GM23338 (cell line): Measurements from ENCODE around the gene LRRC57. TPM values are rescaled to one million over a fixed set of nuclear protein-coding genes. Genes with fewer than 3 reads are reported as not detected.

ENCODE experiments used
- ATAC-seq: fragments of 200-7000 bp; cut with Tn5 transposase; 3 replicates; pipeline ENCODE4 v1.9.1; 2020
- DNase-seq: peaks from one replicate; pipeline ENCODE4 v3.0.0-alpha.2; 2015; ENCODE audit warnings: low spot score
- H2AFZ ChIP-seq: fragments of 200-600 bp; sonication (generic); 2 replicates; pipeline ENCODE4 v1.8.0; 2016; ENCODE audit warnings: antibody characterized with exemption, mild to moderate bottlenecking, moderate library complexity
- H3F3A ChIP-seq: fragments of 200-600 bp; sonication (generic); replicated peaks from 2 replicates; pipeline ENCODE4 v1.8.0; 2017; ENCODE audit warnings: antibody characterized with exemption, mixed run types, low read depth
- H3K27ac ChIP-seq: fragments of 200-600 bp; sonication (generic); 2 replicates; pipeline ENCODE4 v1.6.1; 2016; ENCODE audit warnings: low read depth
- H3K27me3 ChIP-seq: fragments of 200-600 bp; sonication (generic); 2 replicates; pipeline ENCODE4 v1.8.0; 2016; ENCODE audit warnings: mild to moderate bottlenecking, mixed run types, moderate library complexity; ENCODE audit not compliant: insufficient read depth
- H3K36me3 ChIP-seq: fragments of 200-600 bp; sonication (generic); 2 replicates; pipeline ENCODE4 v1.8.0; 2016; ENCODE audit warnings: mild to moderate bottlenecking; ENCODE audit not compliant: insufficient read depth
- H3K4me1 ChIP-seq: fragments of 200-600 bp; sonication (generic); 2 replicates; pipeline ENCODE4 v1.8.0; 2016; ENCODE audit warnings: mild to moderate bottlenecking, moderate library complexity; ENCODE audit not compliant: insufficient read depth
- H3K4me2 ChIP-seq: fragments of 200-600 bp; sonication (generic); 2 replicates; pipeline ENCODE4 v1.7.1; 2017; ENCODE audit warnings: mixed run types
- H3K4me3 ChIP-seq: fragments of 200-600 bp; sonication (generic); 2 replicates; pipeline ENCODE4 v1.6.1; 2016; ENCODE audit warnings: mixed run types
- H3K79me2 ChIP-seq: fragments of 200-600 bp; sonication (generic); replicated peaks from 2 replicates; pipeline ENCODE4 v1.8.0; 2017; ENCODE audit warnings: mild to moderate bottlenecking; ENCODE audit not compliant: insufficient read depth
- H3K9me2 ChIP-seq: fragments of 200-600 bp; sonication (generic); 2 replicates; pipeline ENCODE4 v1.8.0; 2017; ENCODE audit not compliant: insufficient read depth
- H4K20me1 ChIP-seq: fragments of 200-600 bp; sonication (generic); replicated peaks from 2 replicates; pipeline ENCODE4 v1.8.0; 2017; ENCODE audit warnings: mild to moderate bottlenecking; ENCODE audit not compliant: insufficient read depth
- H3K27ac Mint-ChIP-seq: 2 replicates; pipeline ENCODE4 v1.8.0; 2020; ENCODE audit warnings: inconsistent platforms, mild to moderate bottlenecking, moderate library complexity, mixed read lengths
- H3K27me3 Mint-ChIP-seq: 3 replicates; pipeline ENCODE4 v1.8.0; 2022; ENCODE audit warnings: low read depth, mild to moderate bottlenecking, moderate library complexity, mixed read lengths, inconsistent platforms; ENCODE audit not compliant: insufficient read depth, poor library complexity
- H3K36me3 Mint-ChIP-seq: 3 replicates; pipeline ENCODE4 v1.8.0; 2021; ENCODE audit warnings: low read depth, mild to moderate bottlenecking, inconsistent platforms, moderate library complexity, mixed read lengths
- H3K4me1 Mint-ChIP-seq: 3 replicates; pipeline ENCODE4 v1.8.0; 2020; ENCODE audit warnings: mild to moderate bottlenecking, inconsistent platforms, mixed read lengths
- H3K4me3 Mint-ChIP-seq: 3 replicates; pipeline ENCODE4 v1.8.0; 2021; ENCODE audit warnings: moderate library complexity, mild to moderate bottlenecking, inconsistent platforms, mixed read lengths
- H3K9me3 Mint-ChIP-seq: 3 replicates; pipeline ENCODE4 v1.8.0; 2020; ENCODE audit warnings: moderate library complexity, mild to moderate bottlenecking, inconsistent platforms, mixed read lengths
- ETS1 ChIP-seq: IDR thresholded peaks from 2 replicates; pipeline ENCODE4 v1.6.1; 2016; ENCODE audit warnings: antibody characterized with exemption
- EZH2 ChIP-seq: fragments of 200-600 bp; sonication (generic); IDR thresholded peaks from one replicate; pipeline ENCODE4 v1.8.0; 2017; ENCODE audit warnings: antibody characterized with exemption, mild to moderate bottlenecking, low read depth; ENCODE audit not compliant: unreplicated experiment
- EZH2phosphoT487 ChIP-seq: fragments of 200-600 bp; sonication (generic); IDR thresholded peaks from one replicate; pipeline ENCODE4 v1.8.1; 2018; ENCODE audit warnings: antibody characterized with exemption; ENCODE audit not compliant: unreplicated experiment
- JUNB ChIP-seq: IDR thresholded peaks from one replicate; pipeline ENCODE4 v1.6.1; 2016; ENCODE audit warnings: antibody characterized with exemption; ENCODE audit not compliant: unreplicated experiment
- POLR2AphosphoS5 ChIP-seq: IDR thresholded peaks from 2 replicates; pipeline ENCODE4 v1.6.1; 2016; ENCODE audit warnings: antibody characterized with exemption, low read depth
- STAT1 ChIP-seq: IDR thresholded peaks from one replicate; pipeline ENCODE4 v1.6.1; 2016; ENCODE audit warnings: antibody characterized with exemption; ENCODE audit not compliant: unreplicated experiment
- ZNF114 ChIP-seq: fragments of 250-450 bp; sonication (Bioruptor Pico); IDR thresholded peaks from 2 replicates; pipeline ENCODE4 v1.5.0; 2020; ENCODE audit warnings: mild to moderate bottlenecking, moderate library complexity
- ZNF331 ChIP-seq: fragments of 250-450 bp; sonication (Bioruptor Pico); IDR thresholded peaks from 2 replicates; pipeline ENCODE4 v1.5.0; 2020; ENCODE audit warnings: low read depth, mild to moderate bottlenecking, moderate library complexity
- polyA plus RNA-seq: library from polyadenylated mRNA; unstranded; fragments of >200 nt; fragmentation: Nextera tagmentation; extraction: Ambion mirVana; gene quantifications from 2 replicates; pipeline ENCODE4 v1.2.1, GENCODE V29; 2016
- total RNA-seq: library from RNA; depleted of rRNA; stranded (reverse); fragments of >200 nt; shearing (Covaris generic); gene quantifications from 2 replicates; pipeline ENCODE4 v1.2.3, GENCODE V29; 2014
- TF ChIP-seq, protein P1 (sequence below): IDR thresholded peaks from one replicate; pipeline ENCODE4 v1.6.1; 2018; ENCODE audit warnings: antibody characterized with exemption; ENCODE audit not compliant: unreplicated experiment
- TF ChIP-seq, protein P2 (sequence below): fragments of 250-450 bp; sonication (Bioruptor Pico); IDR thresholded peaks from 2 replicates; pipeline ENCODE4 v1.5.0; 2020; ENCODE audit warnings: mild to moderate bottlenecking, moderate library complexity

The LRRC57 gene
- total and polyA plus RNA-seq, 2 experiments from 2014 or later, result 5.4 to 9.0 TPM

DNA sequence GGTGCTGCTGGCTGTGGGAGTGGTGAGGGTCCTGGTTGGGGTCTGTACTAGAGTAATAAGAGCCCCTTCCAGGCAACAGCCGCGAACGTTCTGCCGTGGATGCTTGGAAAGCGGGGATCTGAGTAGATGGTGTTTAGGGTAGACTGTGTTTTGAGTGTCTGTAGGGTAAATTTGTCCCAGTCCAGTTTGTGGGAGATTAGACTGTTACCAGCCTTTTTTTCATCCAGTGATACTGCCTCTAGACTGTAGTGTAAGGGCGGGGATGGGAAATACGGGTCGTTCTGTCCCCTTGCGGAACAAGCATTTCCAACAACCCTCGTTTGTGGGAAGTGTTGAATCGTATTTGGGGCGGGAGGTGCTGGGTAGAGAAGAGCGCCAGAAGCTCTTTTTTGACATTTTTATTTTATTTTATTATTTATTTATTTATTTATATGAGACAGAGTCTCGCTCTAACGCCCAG lies 469 bp upstream of the LRRC57 start:
- peak overlapping the region; percentile 97 for H3K27ac Mint-ChIP-seq
- peaks cover 13% of the 10 kb centered on the region for H3K4me1 Mint-ChIP-seq
- Histone ChIP-seq H3K36me3 (no peaks in the 10 kb centered on the region), H2AFZ (peak overlapping the region; percentile 100), H3K4me3 (peak overlapping the region; percentile 96), H3K4me1 (peaks cover 9% of the 10 kb centered on the region), H3F3A (no peaks in the 10 kb centered on the region; the same call in 1 of the 2 replicates), H3K9me2 (no peaks in the 10 kb centered on the region), H4K20me1 (peaks cover 20% of the 10 kb centered on the region), H3K27ac (peak overlapping the region; percentile 93), H3K79me2 (peaks cover 57% of the 10 kb centered on the region), H3K27me3 (no peaks in the 10 kb centered on the region), H3K4me2 (peak overlapping the region; percentile 98)
- peak overlapping the region; percentile 93 for H3K4me3 Mint-ChIP-seq
- ATAC-seq (peak; percentile 76), DNase-seq (peak; percentile 56)
- H3K36me3 Mint-ChIP-seq, result peaks cover 3% of the 10 kb centered on the region; the same call in 1 of the 3 replicates
- H3K9me3 Mint-ChIP-seq, result no peaks in the 10 kb centered on the region
- peaks cover 3% of the 10 kb centered on the region for H3K27me3 Mint-ChIP-seq
- TF ChIP-seq ETS1 (no peak), JUNB (no peak), STAT1 (no peak), POLR2AphosphoS5 (no peak), EZH2phosphoT487 (no peak), ZNF331 (CRISPR knock-in tag) (no peak), ZNF114 (CRISPR knock-in tag) (no peak), EZH2 (no peak)
- TF ChIP-seq, protein P1, sequence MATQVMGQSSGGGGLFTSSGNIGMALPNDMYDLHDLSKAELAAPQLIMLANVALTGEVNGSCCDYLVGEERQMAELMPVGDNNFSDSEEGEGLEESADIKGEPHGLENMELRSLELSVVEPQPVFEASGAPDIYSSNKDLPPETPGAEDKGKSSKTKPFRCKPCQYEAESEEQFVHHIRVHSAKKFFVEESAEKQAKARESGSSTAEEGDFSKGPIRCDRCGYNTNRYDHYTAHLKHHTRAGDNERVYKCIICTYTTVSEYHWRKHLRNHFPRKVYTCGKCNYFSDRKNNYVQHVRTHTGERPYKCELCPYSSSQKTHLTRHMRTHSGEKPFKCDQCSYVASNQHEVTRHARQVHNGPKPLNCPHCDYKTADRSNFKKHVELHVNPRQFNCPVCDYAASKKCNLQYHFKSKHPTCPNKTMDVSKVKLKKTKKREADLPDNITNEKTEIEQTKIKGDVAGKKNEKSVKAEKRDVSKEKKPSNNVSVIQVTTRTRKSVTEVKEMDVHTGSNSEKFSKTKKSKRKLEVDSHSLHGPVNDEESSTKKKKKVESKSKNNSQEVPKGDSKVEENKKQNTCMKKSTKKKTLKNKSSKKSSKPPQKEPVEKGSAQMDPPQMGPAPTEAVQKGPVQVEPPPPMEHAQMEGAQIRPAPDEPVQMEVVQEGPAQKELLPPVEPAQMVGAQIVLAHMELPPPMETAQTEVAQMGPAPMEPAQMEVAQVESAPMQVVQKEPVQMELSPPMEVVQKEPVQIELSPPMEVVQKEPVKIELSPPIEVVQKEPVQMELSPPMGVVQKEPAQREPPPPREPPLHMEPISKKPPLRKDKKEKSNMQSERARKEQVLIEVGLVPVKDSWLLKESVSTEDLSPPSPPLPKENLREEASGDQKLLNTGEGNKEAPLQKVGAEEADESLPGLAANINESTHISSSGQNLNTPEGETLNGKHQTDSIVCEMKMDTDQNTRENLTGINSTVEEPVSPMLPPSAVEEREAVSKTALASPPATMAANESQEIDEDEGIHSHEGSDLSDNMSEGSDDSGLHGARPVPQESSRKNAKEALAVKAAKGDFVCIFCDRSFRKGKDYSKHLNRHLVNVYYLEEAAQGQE, result no peak
- TF ChIP-seq, protein P2, sequence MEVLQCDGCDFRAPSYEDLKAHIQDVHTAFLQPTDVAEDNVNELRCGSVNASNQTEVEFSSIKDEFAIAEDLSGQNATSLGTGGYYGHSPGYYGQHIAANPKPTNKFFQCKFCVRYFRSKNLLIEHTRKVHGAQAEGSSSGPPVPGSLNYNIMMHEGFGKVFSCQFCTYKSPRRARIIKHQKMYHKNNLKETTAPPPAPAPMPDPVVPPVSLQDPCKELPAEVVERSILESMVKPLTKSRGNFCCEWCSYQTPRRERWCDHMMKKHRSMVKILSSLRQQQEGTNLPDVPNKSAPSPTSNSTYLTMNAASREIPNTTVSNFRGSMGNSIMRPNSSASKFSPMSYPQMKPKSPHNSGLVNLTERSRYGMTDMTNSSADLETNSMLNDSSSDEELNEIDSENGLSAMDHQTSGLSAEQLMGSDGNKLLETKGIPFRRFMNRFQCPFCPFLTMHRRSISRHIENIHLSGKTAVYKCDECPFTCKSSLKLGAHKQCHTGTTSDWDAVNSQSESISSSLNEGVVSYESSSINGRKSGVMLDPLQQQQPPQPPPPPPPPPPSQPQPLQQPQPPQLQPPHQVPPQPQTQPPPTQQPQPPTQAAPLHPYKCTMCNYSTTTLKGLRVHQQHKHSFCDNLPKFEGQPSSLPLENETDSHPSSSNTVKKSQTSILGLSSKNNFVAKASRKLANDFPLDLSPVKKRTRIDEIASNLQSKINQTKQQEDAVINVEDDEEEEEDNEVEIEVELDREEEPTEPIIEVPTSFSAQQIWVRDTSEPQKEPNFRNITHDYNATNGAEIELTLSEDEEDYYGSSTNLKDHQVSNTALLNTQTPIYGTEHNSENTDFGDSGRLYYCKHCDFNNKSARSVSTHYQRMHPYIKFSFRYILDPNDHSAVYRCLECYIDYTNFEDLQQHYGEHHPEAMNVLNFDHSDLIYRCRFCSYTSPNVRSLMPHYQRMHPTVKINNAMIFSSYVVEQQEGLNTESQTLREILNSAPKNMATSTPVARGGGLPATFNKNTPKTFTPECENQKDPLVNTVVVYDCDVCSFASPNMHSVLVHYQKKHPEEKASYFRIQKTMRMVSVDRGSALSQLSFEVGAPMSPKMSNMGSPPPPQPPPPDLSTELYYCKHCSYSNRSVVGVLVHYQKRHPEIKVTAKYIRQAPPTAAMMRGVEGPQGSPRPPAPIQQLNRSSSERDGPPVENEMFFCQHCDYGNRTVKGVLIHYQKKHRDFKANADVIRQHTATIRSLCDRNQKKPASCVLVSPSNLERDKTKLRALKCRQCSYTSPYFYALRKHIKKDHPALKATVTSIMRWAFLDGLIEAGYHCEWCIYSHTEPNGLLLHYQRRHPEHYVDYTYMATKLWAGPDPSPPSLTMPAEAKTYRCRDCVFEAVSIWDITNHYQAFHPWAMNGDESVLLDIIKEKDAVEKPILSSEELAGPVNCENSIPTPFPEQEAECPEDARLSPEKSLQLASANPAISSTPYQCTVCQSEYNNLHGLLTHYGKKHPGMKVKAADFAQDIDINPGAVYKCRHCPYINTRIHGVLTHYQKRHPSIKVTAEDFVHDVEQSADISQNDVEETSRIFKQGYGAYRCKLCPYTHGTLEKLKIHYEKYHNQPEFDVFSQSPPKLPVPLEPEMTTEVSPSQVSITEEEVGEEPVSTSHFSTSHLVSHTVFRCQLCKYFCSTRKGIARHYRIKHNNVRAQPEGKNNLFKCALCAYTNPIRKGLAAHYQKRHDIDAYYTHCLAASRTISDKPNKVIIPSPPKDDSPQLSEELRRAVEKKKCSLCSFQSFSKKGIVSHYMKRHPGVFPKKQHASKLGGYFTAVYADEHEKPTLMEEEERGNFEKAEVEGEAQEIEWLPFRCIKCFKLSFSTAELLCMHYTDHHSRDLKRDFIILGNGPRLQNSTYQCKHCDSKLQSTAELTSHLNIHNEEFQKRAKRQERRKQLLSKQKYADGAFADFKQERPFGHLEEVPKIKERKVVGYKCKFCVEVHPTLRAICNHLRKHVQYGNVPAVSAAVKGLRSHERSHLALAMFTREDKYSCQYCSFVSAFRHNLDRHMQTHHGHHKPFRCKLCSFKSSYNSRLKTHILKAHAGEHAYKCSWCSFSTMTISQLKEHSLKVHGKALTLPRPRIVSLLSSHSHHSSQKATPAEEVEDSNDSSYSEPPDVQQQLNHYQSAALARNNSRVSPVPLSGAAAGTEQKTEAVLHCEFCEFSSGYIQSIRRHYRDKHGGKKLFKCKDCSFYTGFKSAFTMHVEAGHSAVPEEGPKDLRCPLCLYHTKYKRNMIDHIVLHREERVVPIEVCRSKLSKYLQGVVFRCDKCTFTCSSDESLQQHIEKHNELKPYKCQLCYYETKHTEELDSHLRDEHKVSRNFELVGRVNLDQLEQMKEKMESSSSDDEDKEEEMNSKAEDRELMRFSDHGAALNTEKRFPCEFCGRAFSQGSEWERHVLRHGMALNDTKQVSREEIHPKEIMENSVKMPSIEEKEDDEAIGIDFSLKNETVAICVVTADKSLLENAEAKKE (CRISPR knock-in tag), result no peak
